Activated CD4-positive, alpha-beta T cell treated with anti-CD3 and anti-CD28 coated beads, Interleukin-2, amount 50 U/mL, for 24 hours (primary cell): ENCODE results near the gene CRTAC1.

Experiments used
- DNase-seq, 2 donors: peaks; one replicate each; pipeline ENCODE4 v3.0.0-alpha.2; 2020; ENCODE audit warnings: low read depth in 1 of 2, low spot score in 1 of 2

The CRTAC1 gene

GRCh38 chr10:98029149-98030092, 1.0 kb downstream of the CRTAC1 start:
- DNase-seq = no peak

- peak; percentile 7 to 54 for DNase-seq
These were observed 2.2 kb downstream of the CRTAC1 start for GRCh38 chr10:98028168-98028770.

GRCh38 chr10:98023024-98023423, 7.4 kb downstream of the CRTAC1 start:
- DNase-seq = no peak

GRCh38 chr10:98020784-98021183, 9.6 kb downstream of the CRTAC1 start:
- no peak for DNase-seq

- DNase-seq = no peak
These were observed 10.2 kb downstream of the CRTAC1 start for GRCh38 chr10:98020254-98020653.

GRCh38 chr10:98019784-98020183, 10.6 kb downstream of the CRTAC1 start:
- DNase-seq = no peak

GRCh38 chr10:98016772-98017475, 13.5 kb downstream of the CRTAC1 start:
- DNase-seq = no peak

- DNase-seq = no peak
These were observed 16.6 kb downstream of the CRTAC1 start for GRCh38 chr10:98013776-98014175.

GRCh38 chr10:98013122-98013521, 17.3 kb downstream of the CRTAC1 start:
- no peak for DNase-seq

GRCh38 chr10:98012644-98013043, 17.8 kb downstream of the CRTAC1 start:
- no peak for DNase-seq

GRCh38 chr10:98010939-98011685, 19.3 kb downstream of the CRTAC1 start:
- DNase-seq = no peak

- DNase-seq = no peak
These were observed 24.2 kb downstream of the CRTAC1 start for GRCh38 chr10:98006266-98006665.

GRCh38 chr10:98001736-98002135, 28.7 kb downstream of the CRTAC1 start:
- DNase-seq = no peak

GRCh38 chr10:98000346-98000745, 30.1 kb downstream of the CRTAC1 start:
- DNase-seq = no peak

- no peak for DNase-seq
These were observed 30.5 kb downstream of the CRTAC1 start for GRCh38 chr10:97999923-98000248.

- no peak for DNase-seq
These were observed 31.1 kb downstream of the CRTAC1 start for GRCh38 chr10:97999066-97999922.

GRCh38 chr10:97991871-97992270, 38.5 kb downstream of the CRTAC1 start:
- no peak for DNase-seq

GRCh38 chr10:97981816-97982215, 48.6 kb downstream of the CRTAC1 start:
- DNase-seq = no peak

GRCh38 chr10:97977673-97978072, 52.7 kb downstream of the CRTAC1 start:
- DNase-seq = no peak

- no peak for DNase-seq
These were observed 54.8 kb downstream of the CRTAC1 start for GRCh38 chr10:97975598-97975997.
